Parathyroid adenoma (tissue), 2 donors: ENCODE data around the gene SMAD3.

Source experiments
- H2AFZ ChIP-seq: fragments of 300-600 bp; sonication (generic); one replicate; pipeline ENCODE4 v1.7.0; 2017; ENCODE audit warnings: antibody characterized with exemption, mild to moderate bottlenecking
- H3K27ac ChIP-seq: fragments of 300-600 bp; sonication (generic); one replicate; pipeline ENCODE4 v1.7.0; 2017
- H3K27me3 ChIP-seq: fragments of 300-600 bp; sonication (generic); one replicate; pipeline ENCODE4 v1.7.0; 2017; ENCODE audit warnings: low read length; ENCODE audit not compliant: control insufficient read depth, insufficient read depth
- H3K36me3 ChIP-seq: fragments of 300-600 bp; sonication (generic); one replicate; pipeline ENCODE4 v1.7.0; 2017; ENCODE audit warnings: low read length; ENCODE audit not compliant: control insufficient read depth, insufficient read depth
- H3K4me1 ChIP-seq: fragments of 300-600 bp; sonication (generic); one replicate; pipeline ENCODE4 v1.7.0; 2017; ENCODE audit warnings: control low read depth
- H3K4me2 ChIP-seq: fragments of 300-600 bp; sonication (generic); one replicate; pipeline ENCODE4 v1.7.0; 2017; ENCODE audit warnings: low read length
- H3K4me3 ChIP-seq: fragments of 300-600 bp; sonication (generic); one replicate; pipeline ENCODE4 v1.7.0; 2017; ENCODE audit warnings: low read depth, low read length
- H3K79me2 ChIP-seq: fragments of 300-600 bp; sonication (generic); one replicate; pipeline ENCODE4 v1.7.0; 2017; ENCODE audit warnings: control low read depth
- H3K9ac ChIP-seq: fragments of 300-600 bp; sonication (generic); one replicate; pipeline ENCODE4 v1.7.0; 2017; ENCODE audit warnings: mild to moderate bottlenecking
- H3K9me3 ChIP-seq: fragments of 300-600 bp; sonication (generic); one replicate; pipeline ENCODE4 v1.7.0; 2017; ENCODE audit warnings: low read length; ENCODE audit not compliant: control insufficient read depth
- TF ChIP-seq, protein P1 (sequence below): fragments of 300-600 bp; sonication (generic); IDR thresholded peaks from one replicate; pipeline ENCODE4 v1.7.0; 2017; ENCODE audit warnings: antibody characterized with exemption, mild to moderate bottlenecking
- donor health status: primary hyperparathyroidism.

Gene SMAD3

DNA sequence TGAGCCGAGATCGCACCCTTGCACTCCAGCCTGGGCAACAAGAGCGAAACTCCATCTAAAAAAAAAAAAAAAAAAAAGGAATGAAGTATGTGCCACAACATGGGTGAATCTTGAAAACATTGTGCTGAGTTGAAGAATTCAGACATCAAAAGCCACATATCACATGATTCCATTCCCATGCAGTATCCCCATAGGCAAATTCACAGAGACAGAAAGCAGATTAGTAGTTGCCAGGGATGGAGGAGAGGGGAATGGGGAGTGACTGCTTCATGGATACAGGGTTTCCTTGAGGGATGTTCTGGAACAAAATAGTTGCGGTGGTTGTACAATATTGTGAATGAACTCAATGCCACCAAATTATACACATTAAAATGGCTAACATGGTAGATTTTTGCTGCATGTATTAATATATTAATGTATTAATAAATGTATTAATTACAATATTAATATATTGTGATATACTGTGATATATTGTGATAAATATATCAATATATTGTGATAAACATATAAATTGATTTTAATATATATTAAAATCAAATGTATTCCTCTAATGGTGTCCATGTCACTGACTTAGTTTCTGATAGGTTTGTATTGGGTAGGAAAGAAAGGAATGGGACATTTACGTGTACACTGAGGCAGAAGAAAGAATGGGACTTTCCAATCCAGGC is 34.9 kb downstream of the SMAD3 start:
- TF ChIP-seq, protein P1, sequence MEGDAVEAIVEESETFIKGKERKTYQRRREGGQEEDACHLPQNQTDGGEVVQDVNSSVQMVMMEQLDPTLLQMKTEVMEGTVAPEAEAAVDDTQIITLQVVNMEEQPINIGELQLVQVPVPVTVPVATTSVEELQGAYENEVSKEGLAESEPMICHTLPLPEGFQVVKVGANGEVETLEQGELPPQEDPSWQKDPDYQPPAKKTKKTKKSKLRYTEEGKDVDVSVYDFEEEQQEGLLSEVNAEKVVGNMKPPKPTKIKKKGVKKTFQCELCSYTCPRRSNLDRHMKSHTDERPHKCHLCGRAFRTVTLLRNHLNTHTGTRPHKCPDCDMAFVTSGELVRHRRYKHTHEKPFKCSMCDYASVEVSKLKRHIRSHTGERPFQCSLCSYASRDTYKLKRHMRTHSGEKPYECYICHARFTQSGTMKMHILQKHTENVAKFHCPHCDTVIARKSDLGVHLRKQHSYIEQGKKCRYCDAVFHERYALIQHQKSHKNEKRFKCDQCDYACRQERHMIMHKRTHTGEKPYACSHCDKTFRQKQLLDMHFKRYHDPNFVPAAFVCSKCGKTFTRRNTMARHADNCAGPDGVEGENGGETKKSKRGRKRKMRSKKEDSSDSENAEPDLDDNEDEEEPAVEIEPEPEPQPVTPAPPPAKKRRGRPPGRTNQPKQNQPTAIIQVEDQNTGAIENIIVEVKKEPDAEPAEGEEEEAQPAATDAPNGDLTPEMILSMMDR: no peak
- H3K4me3 ChIP-seq: no peak overlapping the region
- no peak overlapping the region for H2AFZ ChIP-seq
- no peaks in the 10 kb centered on the region for H3K36me3 ChIP-seq
- H3K9ac ChIP-seq: no peak overlapping the region
- H3K79me2 ChIP-seq: peaks cover 5% of the 10 kb centered on the region
- no peak overlapping the region for H3K27ac ChIP-seq
- no peak overlapping the region for H3K4me2 ChIP-seq
- H3K9me3 ChIP-seq: no peaks in the 10 kb centered on the region
- peaks cover 2% of the 10 kb centered on the region for H3K4me1 ChIP-seq
- no peaks in the 10 kb centered on the region for H3K27me3 ChIP-seq

DNA sequence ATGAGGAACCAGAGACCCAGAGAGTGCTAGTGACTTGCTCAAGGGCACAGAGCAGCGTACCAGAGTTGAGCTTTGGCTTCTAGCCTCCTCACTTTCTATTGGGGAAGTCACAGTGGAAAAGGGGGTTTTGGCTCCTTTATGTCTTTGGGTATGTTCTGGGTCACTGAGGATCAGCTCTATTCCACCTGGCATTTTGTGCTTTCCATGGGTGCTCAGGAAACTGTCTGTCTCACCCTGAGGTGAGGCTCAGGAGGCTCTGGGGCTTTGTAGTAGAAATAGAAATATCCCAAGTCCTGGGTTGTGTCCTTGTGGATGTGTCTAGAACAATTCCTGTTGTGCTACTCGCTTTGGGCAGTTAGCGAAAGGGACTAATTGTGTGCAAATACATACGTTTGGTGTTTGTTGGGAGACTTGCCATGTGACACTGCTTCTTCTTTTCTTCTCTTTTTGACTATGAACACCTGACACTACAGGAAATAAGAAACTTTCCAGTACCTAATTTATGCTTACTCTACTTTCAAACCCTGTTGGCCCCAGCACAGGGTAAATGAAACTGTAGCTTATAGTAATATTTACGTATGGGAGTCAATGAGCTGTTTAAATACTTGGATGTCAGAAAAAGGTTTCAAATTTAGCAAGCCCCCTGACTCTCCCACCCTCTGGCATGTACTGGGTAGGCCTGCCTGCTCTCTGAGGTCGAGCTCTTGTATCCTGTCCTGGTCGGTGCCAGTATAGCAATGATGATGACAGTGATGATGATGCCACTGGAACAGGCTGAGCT is 35.6 kb downstream of the SMAD3 start:
- no peak overlapping the region for H2AFZ ChIP-seq
- no peak overlapping the region for H3K4me3 ChIP-seq
- no peak overlapping the region for H3K27ac ChIP-seq
- no peaks in the 10 kb centered on the region for H3K36me3 ChIP-seq
- TF ChIP-seq, protein P1: no peak
- H3K9me3 ChIP-seq: no peaks in the 10 kb centered on the region
- H3K4me1 ChIP-seq: peaks cover 2% of the 10 kb centered on the region
- H3K9ac ChIP-seq: no peak overlapping the region
- H3K27me3 ChIP-seq: no peaks in the 10 kb centered on the region
- H3K4me2 ChIP-seq: no peak overlapping the region
- H3K79me2 ChIP-seq: peaks cover 5% of the 10 kb centered on the region

DNA sequence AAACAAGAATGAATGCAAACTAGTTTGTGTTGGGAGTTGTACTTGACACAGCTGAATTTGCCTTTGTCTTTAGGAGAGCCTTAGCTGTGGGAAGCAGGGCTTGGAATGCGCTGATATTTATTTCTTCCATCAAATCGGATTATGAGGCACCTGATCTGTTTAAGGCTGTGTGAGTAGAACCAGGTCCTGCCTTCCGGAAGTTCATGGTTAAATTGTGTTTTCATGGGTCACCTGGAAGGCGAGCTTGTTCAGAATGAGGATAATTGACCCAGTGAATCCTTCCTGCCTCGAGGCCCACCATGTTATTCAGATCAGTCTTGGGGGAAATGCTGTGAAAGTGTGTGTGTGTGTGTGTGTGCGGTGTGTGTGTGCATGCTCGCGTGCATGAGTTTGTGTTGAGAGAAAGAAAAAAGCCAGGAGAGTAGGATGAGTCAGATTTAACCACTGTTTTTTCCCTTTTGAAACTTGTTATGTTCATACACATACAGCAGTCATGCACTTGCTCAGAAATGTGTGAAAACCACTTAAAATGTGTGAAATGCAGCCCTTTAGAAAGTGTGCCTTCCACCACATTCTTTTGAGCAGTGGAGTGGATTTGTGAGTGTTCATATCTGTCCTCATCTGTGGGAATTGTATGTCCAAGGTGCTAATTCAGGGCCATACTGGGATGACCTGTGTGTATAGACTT is 36.7 kb downstream of the SMAD3 start:
- no peak overlapping the region for H3K27ac ChIP-seq
- no peaks in the 10 kb centered on the region for H3K9me3 ChIP-seq
- no peak overlapping the region for H3K9ac ChIP-seq
- H3K27me3 ChIP-seq: no peaks in the 10 kb centered on the region
- H3K4me2 ChIP-seq: no peak overlapping the region
- H2AFZ ChIP-seq: no peak overlapping the region
- peaks cover 5% of the 10 kb centered on the region for H3K79me2 ChIP-seq
- peaks cover 8% of the 10 kb centered on the region for H3K4me1 ChIP-seq
- H3K36me3 ChIP-seq: no peaks in the 10 kb centered on the region
- TF ChIP-seq, protein P1: no peak
- no peak overlapping the region for H3K4me3 ChIP-seq

DNA sequence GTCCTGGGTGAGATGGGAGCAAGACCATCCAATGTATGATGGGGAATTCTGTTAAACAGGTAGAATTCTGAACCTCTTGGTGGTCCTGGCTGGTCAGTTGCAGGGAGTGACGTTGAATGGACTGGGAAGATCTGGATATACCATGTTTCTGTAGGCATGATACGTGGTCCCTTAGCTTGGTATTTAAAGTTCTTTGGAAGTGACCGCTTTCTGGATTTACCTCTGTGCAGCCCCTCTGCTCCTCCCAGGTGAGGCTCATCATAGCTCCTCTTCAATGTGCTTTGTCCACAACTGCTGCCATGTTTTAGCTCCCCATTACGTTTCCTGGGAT is 37.2 kb downstream of the SMAD3 start:
- H3K27ac ChIP-seq: no peak overlapping the region
- no peaks in the 10 kb centered on the region for H3K36me3 ChIP-seq
- no peak overlapping the region for H3K4me2 ChIP-seq
- peaks cover 8% of the 10 kb centered on the region for H3K4me1 ChIP-seq
- TF ChIP-seq, protein P1: no peak
- H3K9ac ChIP-seq: no peak overlapping the region
- H3K79me2 ChIP-seq: peaks cover under 1% of the 10 kb centered on the region
- no peak overlapping the region for H2AFZ ChIP-seq
- no peaks in the 10 kb centered on the region for H3K9me3 ChIP-seq
- no peak overlapping the region for H3K4me3 ChIP-seq
- H3K27me3 ChIP-seq: no peaks in the 10 kb centered on the region
